Spinal cord (tissue), 10 donors: ENCODE measurements around the gene DNPEP. TPM values are rescaled to one million over a fixed set of nuclear protein-coding genes. Genes with fewer than 3 reads are reported as not detected.

ENCODE experiments used
- DNase-seq, 6 donors: peaks; one replicate each; pipeline versions ENCODE4 v3.0.0 to v3.0.0-alpha.2; 2013 to 2015; ENCODE audit warnings: low spot score in 6 of 6, low read depth in 4 of 6
- H3K27ac ChIP-seq: one replicate; pipeline ENCODE4 v1.5.1; 2013; ENCODE audit warnings: low read depth, low read length, control low read depth
- H3K27me3 ChIP-seq: one replicate; pipeline ENCODE4 v1.6.1; 2013; ENCODE audit warnings: low read length; ENCODE audit not compliant: control insufficient read depth, insufficient read depth
- H3K36me3 ChIP-seq: one replicate; pipeline ENCODE4 v1.6.1; 2013; ENCODE audit warnings: low read length; ENCODE audit not compliant: control insufficient read depth, insufficient read depth
- H3K4me1 ChIP-seq: one replicate; pipeline ENCODE4 v1.6.1; 2013; ENCODE audit warnings: low read length; ENCODE audit not compliant: control insufficient read depth, insufficient read depth
- H3K4me3 ChIP-seq: one replicate; pipeline ENCODE4 v1.5.1; 2013; ENCODE audit warnings: low read depth, low read length, control low read depth
- H3K9me3 ChIP-seq: one replicate; pipeline ENCODE4 v1.6.1; 2013; ENCODE audit warnings: low read length; ENCODE audit not compliant: control insufficient read depth, insufficient read depth
- WGBS: methylation state at CpG from one replicate; pipeline ENCODE4 v1.1.5; 2013; ENCODE audit warnings: missing lambda C conversion rate; ENCODE audit not compliant: insufficient coverage; 5-methylcytosine and 5-hydroxymethylcytosine counted together
- polyA plus RNA-seq, 2 donors: library from polyadenylated mRNA; unstranded; fragments of 120-200 nt; gene quantifications; one replicate each; pipeline ENCODE4 v1.2.1, GENCODE V29; 2013; ENCODE audit not compliant: insufficient read length in 2 of 2
- total RNA-seq, 2 donors: library from RNA; depleted of rRNA in 1 of 2; stranded (reverse); fragments of 120-200 nt in 1 of 2; fragments of >200 nt in 1 of 2; gene quantifications; one replicate each; pipeline versions ENCODE4 v1.2.3 to v1.2.4, GENCODE V29; 2013 to 2014
- donor health status: healthy.

DNPEP gene
- total and polyA plus RNA-seq, 4 donors = 25.6 to 57.2 (median 40.5) TPM

- H3K36me3 ChIP-seq = no peaks in the 10 kb centered on the region
- peaks cover 12% of the 10 kb centered on the region for H3K4me1 ChIP-seq
- WGBS = 90% methylated on average over 4 of the region's 7 CpGs
- H3K27me3 ChIP-seq = peaks cover 8% of the 10 kb centered on the region
- H3K9me3 ChIP-seq = no peaks in the 10 kb centered on the region
- no peak overlapping the region for H3K27ac ChIP-seq
- DNase-seq = no peak
- H3K4me3 ChIP-seq = no peak overlapping the region
Measured at GRCh38 chr2:219429958-219430606, 42.4 kb upstream of the DNPEP start.

GRCh38 chr2:219428469-219428868 lies 40.8 kb upstream of the DNPEP start:
- Histone ChIP-seq H3K4me3 (no peak overlapping the region), H3K4me1 (peaks cover 4% of the 10 kb centered on the region), H3K36me3 (no peaks in the 10 kb centered on the region), H3K9me3 (no peaks in the 10 kb centered on the region), H3K27ac (no peak overlapping the region), H3K27me3 (no peaks in the 10 kb centered on the region)
- no peak for DNase-seq

GRCh38 chr2:219426534-219427136 lies 38.9 kb upstream of the DNPEP start:
- H3K27ac ChIP-seq = no peak overlapping the region
- DNase-seq = no peak
- H3K36me3 ChIP-seq = no peaks in the 10 kb centered on the region
- H3K4me1 ChIP-seq = peaks cover 4% of the 10 kb centered on the region
- H3K9me3 ChIP-seq = no peaks in the 10 kb centered on the region
- no peaks in the 10 kb centered on the region for H3K27me3 ChIP-seq
- no peak overlapping the region for H3K4me3 ChIP-seq
- WGBS = 68% methylated on average over 2 of the region's 7 CpGs

- Histone ChIP-seq H3K4me1 (peaks cover 4% of the 10 kb centered on the region), H3K36me3 (no peaks in the 10 kb centered on the region), H3K4me3 (no peak overlapping the region), H3K27ac (no peak overlapping the region), H3K9me3 (no peaks in the 10 kb centered on the region), H3K27me3 (no peaks in the 10 kb centered on the region)
- WGBS = 70% methylated on average over 5 of the region's 7 CpGs
- no peak for DNase-seq
Measured at GRCh38 chr2:219426068-219426443, 38.3 kb upstream of the DNPEP start.

GRCh38 chr2:219425238-219426067 lies 37.7 kb upstream of the DNPEP start:
- 94% methylated on average over 8 of the region's 8 CpGs for WGBS
- DNase-seq = no peak
- Histone ChIP-seq H3K36me3 (no peaks in the 10 kb centered on the region), H3K9me3 (no peaks in the 10 kb centered on the region), H3K27me3 (no peaks in the 10 kb centered on the region), H3K4me3 (no peak overlapping the region), H3K4me1 (peaks cover under 1% of the 10 kb centered on the region), H3K27ac (no peak overlapping the region)

GRCh38 chr2:219423652-219424377 lies 36.1 kb upstream of the DNPEP start:
- no peak for DNase-seq
- Histone ChIP-seq H3K36me3 (no peaks in the 10 kb centered on the region), H3K27me3 (peaks cover 14% of the 10 kb centered on the region), H3K4me3 (no peak overlapping the region), H3K27ac (no peak overlapping the region), H3K4me1 (peaks cover 3% of the 10 kb centered on the region), H3K9me3 (no peaks in the 10 kb centered on the region)
- 67% methylated on average over 7 of the region's 14 CpGs for WGBS

DNA sequence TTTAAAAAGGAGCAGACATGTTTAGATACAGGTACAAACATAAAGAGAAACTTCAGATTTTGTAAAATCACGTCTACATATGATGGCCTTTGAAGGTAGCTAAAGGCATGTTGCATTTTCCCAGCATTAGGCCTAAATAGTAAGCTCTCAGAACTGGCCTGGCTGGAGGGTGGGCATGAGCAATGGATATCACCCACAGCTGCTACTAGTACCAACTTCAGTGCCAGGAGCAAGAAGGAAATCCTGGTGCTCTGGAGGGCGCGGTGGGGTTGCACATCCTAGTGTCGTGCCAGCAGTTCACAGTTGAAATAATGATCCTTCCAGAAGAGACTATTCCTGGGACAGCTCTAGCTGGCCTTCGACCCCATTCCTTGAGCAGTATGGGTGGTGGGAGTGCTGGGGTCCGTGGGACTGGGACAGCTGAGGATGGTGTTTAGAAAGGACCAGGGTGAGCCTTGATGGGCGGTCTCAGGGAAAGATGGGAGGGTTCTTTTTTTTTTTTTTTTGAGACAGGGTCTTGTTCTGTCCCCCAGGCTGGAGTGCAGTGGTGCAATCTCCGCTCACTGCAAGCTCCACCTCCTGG lies 35.3 kb upstream of the DNPEP start:
- 94% methylated on average over 6 of the region's 8 CpGs for WGBS
- no peak for DNase-seq
- H3K9me3 ChIP-seq = no peaks in the 10 kb centered on the region
- H3K36me3 ChIP-seq = no peaks in the 10 kb centered on the region
- H3K27ac ChIP-seq = no peak overlapping the region
- peaks cover 22% of the 10 kb centered on the region for H3K27me3 ChIP-seq
- H3K4me1 ChIP-seq = peaks cover 9% of the 10 kb centered on the region
- no peak overlapping the region for H3K4me3 ChIP-seq

GRCh38 chr2:219421323-219421722 lies 33.6 kb upstream of the DNPEP start:
- Histone ChIP-seq H3K27ac (no peak overlapping the region), H3K4me1 (peaks cover 11% of the 10 kb centered on the region), H3K27me3 (peaks cover 29% of the 10 kb centered on the region), H3K4me3 (no peak overlapping the region), H3K9me3 (no peaks in the 10 kb centered on the region), H3K36me3 (no peaks in the 10 kb centered on the region)
- DNase-seq = no peak
- 94% methylated on average over 12 of the region's 17 CpGs for WGBS

DNA sequence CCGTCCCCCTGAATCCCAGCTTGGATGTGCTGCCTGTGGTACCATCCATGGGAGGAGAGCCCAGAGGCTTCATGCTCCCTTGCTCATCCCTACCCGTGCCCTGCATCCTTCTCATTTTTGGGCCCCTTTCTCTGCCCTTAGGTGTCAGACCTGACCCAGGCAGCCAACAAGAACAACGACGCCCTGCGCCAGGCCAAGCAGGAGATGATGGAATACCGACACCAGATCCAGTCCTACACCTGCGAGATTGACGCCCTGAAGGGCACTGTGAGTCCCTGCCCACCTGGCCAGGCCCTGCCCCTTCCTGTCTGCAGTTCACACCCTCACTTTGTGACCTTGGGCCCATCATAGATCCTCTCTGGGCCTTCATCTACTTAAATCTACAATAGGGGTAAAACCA lies 33.0 kb upstream of the DNPEP start:
- H3K9me3 ChIP-seq = no peaks in the 10 kb centered on the region
- 94% methylated on average over 8 of the region's 8 CpGs for WGBS
- no peak for DNase-seq
- no peaks in the 10 kb centered on the region for H3K36me3 ChIP-seq
- peaks cover 29% of the 10 kb centered on the region for H3K27me3 ChIP-seq
- no peak overlapping the region for H3K27ac ChIP-seq
- peaks cover 11% of the 10 kb centered on the region for H3K4me1 ChIP-seq
- no peak overlapping the region for H3K4me3 ChIP-seq
